CD4-positive, alpha-beta T cell (primary cell): Measurements from ENCODE around the gene MAN1B1. TPM values are rescaled to one million over a fixed set of nuclear protein-coding genes. Genes with fewer than 3 reads are reported as not detected.
A peak's percentile ranks its signal among the peaks of the same experiment; 100 is the strongest.

ENCODE experiments used
- ATAC-seq: fragments of 200-7000 bp; cut with Tn5 transposase; one replicate; pipeline ENCODE4 v1.10.0; 2022; ENCODE audit warnings: mild to moderate bottlenecking; ENCODE audit not compliant: poor library complexity
- CTCF ChIA-PET: fragments of 350-600 bp; sonication (Branson Sonifier 250); formaldehyde crosslinking; loops from one replicate; lab custom pipeline; 2021; ENCODE audit warnings: antibody characterized with exemption, inconsistent platforms; lab: Charles Lee
- POLR2A ChIA-PET: fragments of 350-600 bp; sonication (Branson Sonifier 250); formaldehyde crosslinking; loops from one replicate; lab custom pipeline; 2021; ENCODE audit warnings: antibody characterized with exemption, inconsistent platforms; lab: Charles Lee
- DNase-seq, 14 experiments: peaks; one replicate each; pipeline ENCODE4 v3.0.0-alpha.2; 2013 to 2020; ENCODE audit warnings: mixed read lengths in 2 of 14
- H3K27ac ChIP-seq, 2 donors: one replicate each; pipeline versions ENCODE4 v1.5.1 to v1.7.0; 2013; ENCODE audit warnings: low read length in 2 of 2, low read depth in 1 of 2, mild to moderate bottlenecking in 1 of 2
- H3K27me3 ChIP-seq, 2 experiments: 1 replicate in 1 of 2; 2 replicates in 1 of 2; pipeline versions ENCODE4 v1.6.1 to v1.7.0; 2013; ENCODE audit warnings: low read length in 2 of 2, control low read depth in 1 of 2, mild to moderate bottlenecking in 1 of 2, moderate library complexity in 1 of 2; ENCODE audit not compliant: insufficient read depth in 2 of 2, control insufficient read depth in 1 of 2
- H3K36me3 ChIP-seq: one replicate; pipeline ENCODE4 v1.6.1; 2013; ENCODE audit warnings: low read length, control low read depth; ENCODE audit not compliant: insufficient read depth
- H3K4me1 ChIP-seq: one replicate; pipeline ENCODE4 v1.6.1; 2013; ENCODE audit warnings: low read length, control low read depth; ENCODE audit not compliant: insufficient read depth
- H3K4me3 ChIP-seq: one replicate; pipeline ENCODE4 v1.5.1; 2013; ENCODE audit warnings: mild to moderate bottlenecking, low read length, moderate library complexity
- H3K9me3 ChIP-seq, 2 experiments: 1 replicate in 1 of 2; 2 replicates in 1 of 2; pipeline versions ENCODE4 v1.6.1 to v1.7.0; 2013; ENCODE audit warnings: low read length in 2 of 2, mild to moderate bottlenecking in 2 of 2, control low read depth in 1 of 2, moderate library complexity in 1 of 2; ENCODE audit not compliant: control insufficient read depth in 1 of 2, insufficient read depth in 1 of 2
- H3K27ac Mint-ChIP-seq: one replicate; pipeline ENCODE4 v1.8.0; 2020; ENCODE audit warnings: mixed read lengths
- H3K27me3 Mint-ChIP-seq: one replicate; pipeline ENCODE4 v1.8.0; 2021; ENCODE audit warnings: mixed read lengths
- H3K36me3 Mint-ChIP-seq: one replicate; pipeline ENCODE4 v1.8.0; 2021; ENCODE audit warnings: low read depth, mixed read lengths
- H3K4me1 Mint-ChIP-seq: one replicate; pipeline ENCODE4 v1.8.0; 2021; ENCODE audit warnings: low read depth, mixed read lengths
- H3K4me3 Mint-ChIP-seq: one replicate; pipeline ENCODE4 v1.8.0; 2020; ENCODE audit warnings: mild to moderate bottlenecking, mixed read lengths
- H3K9me3 Mint-ChIP-seq: one replicate; pipeline ENCODE4 v1.8.0; 2020; ENCODE audit warnings: mixed read lengths
- CTCF ChIP-seq: fragments of 200-600 bp; IDR thresholded peaks from one replicate; pipeline ENCODE4 v1.8.0; 2022; ENCODE audit warnings: antibody characterized with exemption, mild to moderate bottlenecking
- intact Hi-C, 2 experiments: fragments of 100-400 bp; cut with DNase I in 1 of 2; cut with micrococcal nuclease in 1 of 2; formaldehyde crosslinking; loops; one replicate each; pipeline versions ENCODE4 v1.15.1 to v1.9.0; 2023 to 2025; cut with DNase I, micrococcal nuclease
- total RNA-seq, 174 experiments: library from RNA in 2 of 174; stranded (reverse) in 2 of 174; gene quantifications; one replicate each; pipeline ENCODE4 v1.2.3 and lab custom pipeline; 2021 to 2026

The MAN1B1 gene
- total RNA-seq, 2 experiments from 2014 or later = 60.9 to 66.9 TPM

GRCh38 chr9:137113385-137114159 lies 26.8 kb downstream of the MAN1B1 start:
- TF ChIP-seq CTCF = no peak
- Mint-ChIP-seq H3K27ac (peak overlapping the region; percentile 44), H3K4me3 (peak overlapping the region; percentile 79), H3K9me3 (no peaks in the 10 kb centered on the region), H3K36me3 (peaks cover 25% of the 10 kb centered on the region), H3K4me1 (no peaks in the 10 kb centered on the region), H3K27me3 (no peaks in the 10 kb centered on the region)
- Histone ChIP-seq H3K4me1 (peaks cover 28% of the 10 kb centered on the region), H3K27me3 (no peaks in the 10 kb centered on the region), H3K9me3 (no peaks in the 10 kb centered on the region), H3K4me3 (peak overlapping the region; percentile 48), H3K36me3 (peaks cover 42% of the 10 kb centered on the region), H3K27ac (no peak overlapping the region)
- ChIA-PET POLR2A (interaction anchor here (0.6 to 2.9 kb wide), 7 partner anchors 16 to 129 kb away, joined by 3 to 10 read pairs (median 7); partner anchors contain the start of genes MAN1B1 and TUBB4B), CTCF (interaction anchor here (0.6 to 1.6 kb wide), 4 partner anchors 18 to 123 kb away, joined by 3 to 4 read pairs (median 4); partner anchors contain the start of gene RNF224)
- peak in 9 of 14 experiments; percentile 21 to 72 (median 34) for DNase-seq
- peak; percentile 51 for ATAC-seq
- intact Hi-C loops = loop anchor here (1.0 to 2.0 kb wide), 3 partner anchors 16 to 26 kb away; no protein-coding TSS in a partner anchor

- Mint-ChIP-seq H3K4me1 (no peaks in the 10 kb centered on the region), H3K36me3 (peaks cover 19% of the 10 kb centered on the region), H3K4me3 (no peak overlapping the region), H3K27me3 (no peaks in the 10 kb centered on the region), H3K9me3 (no peaks in the 10 kb centered on the region), H3K27ac (no peak overlapping the region)
- DNase-seq = no peak
- Histone ChIP-seq H3K4me1 (peaks cover 28% of the 10 kb centered on the region), H3K36me3 (peaks cover 36% of the 10 kb centered on the region), H3K27me3 (no peaks in the 10 kb centered on the region), H3K9me3 (no peaks in the 10 kb centered on the region), H3K4me3 (peak overlapping the region; percentile 48), H3K27ac (peak overlapping the region in 1 of 2 donors; percentile 46)
- ATAC-seq = peak; percentile 13
- intact Hi-C loops = loop anchor here (1.0 to 2.0 kb wide), 3 partner anchors 15 to 27 kb away; no protein-coding TSS in a partner anchor
- ChIA-PET POLR2A (interaction anchor here (0.6 to 2.9 kb wide), 7 partner anchors 15 to 128 kb away, joined by 3 to 10 read pairs (median 7); partner anchors contain the start of genes MAN1B1 and TUBB4B), CTCF (interaction anchor here (0.6 to 1.6 kb wide), 3 partner anchors 19 to 122 kb away, joined by 4 read pairs; no protein-coding TSS in a partner anchor)
- no peak for TF ChIP-seq CTCF
Measured at GRCh38 chr9:137114220-137114612, 27.4 kb downstream of the MAN1B1 start.

GRCh38 chr9:137114613-137115393 lies 28.0 kb downstream of the MAN1B1 start, which contains the start of gene DPP7:
Gene DPP7 (minus strand): TSS chr9:137114733. CDS start chr9:137114713, 20 bp downstream.
- H3K9me3 Mint-ChIP-seq = no peaks in the 10 kb centered on the region
- H3K4me1 ChIP-seq = peaks cover 28% of the 10 kb centered on the region
- no peak for TF ChIP-seq CTCF
- peak within 1 kb of the TSS; percentile 79 for H3K4me3 Mint-ChIP-seq
- intact Hi-C loops = loop anchor here (1.0 to 5.0 kb wide), 4 partner anchors 14 to 122 kb away; no protein-coding TSS in a partner anchor
- peak within 1 kb of the TSS; percentile 44 for H3K27ac Mint-ChIP-seq
- H3K27me3 ChIP-seq = no peaks in the 10 kb centered on the region
- DNase-seq (peak; percentile 58 to 92 (median 76)), ATAC-seq (peak; percentile 94)
- peaks cover 30% of the 10 kb centered on the region for H3K36me3 ChIP-seq
- CTCF ChIA-PET = interaction anchor here (0.9 to 1.7 kb wide), 3 partner anchors 19 to 122 kb away, joined by 3 to 7 read pairs (median 4); no protein-coding TSS in a partner anchor
- POLR2A ChIA-PET = interaction anchor here (0.6 to 2.9 kb wide), 9 partner anchors 12 to 128 kb away, joined by 3 to 11 read pairs (median 6); partner anchors contain the start of genes MAN1B1 and TUBB4B
- H3K27ac ChIP-seq = peak within 1 kb of the TSS in 1 of 2 donors; percentile 46
- no peaks in the 10 kb centered on the region for H3K4me1 Mint-ChIP-seq
- peak within 1 kb of the TSS; percentile 54 for H3K4me3 ChIP-seq
- H3K36me3 Mint-ChIP-seq = peaks cover 18% of the 10 kb centered on the region
- no peaks in the 10 kb centered on the region for H3K27me3 Mint-ChIP-seq
- H3K9me3 ChIP-seq = no peaks in the 10 kb centered on the region
